GM23338 (cell line): ENCODE data around the gene PDX1. TPM values are rescaled to one million over a fixed set of nuclear protein-coding genes. Genes with fewer than 3 reads are reported as not detected.

Source experiments
- ATAC-seq: fragments of 200-7000 bp; cut with Tn5 transposase; 3 replicates; pipeline ENCODE4 v1.9.1; 2020
- DNase-seq: peaks from one replicate; pipeline ENCODE4 v3.0.0-alpha.2; 2015; ENCODE audit warnings: low spot score
- H2AFZ ChIP-seq: fragments of 200-600 bp; sonication (generic); 2 replicates; pipeline ENCODE4 v1.8.0; 2016; ENCODE audit warnings: antibody characterized with exemption, mild to moderate bottlenecking, moderate library complexity
- H3F3A ChIP-seq: fragments of 200-600 bp; sonication (generic); replicated peaks from 2 replicates; pipeline ENCODE4 v1.8.0; 2017; ENCODE audit warnings: antibody characterized with exemption, mixed run types, low read depth
- H3K27ac ChIP-seq: fragments of 200-600 bp; sonication (generic); 2 replicates; pipeline ENCODE4 v1.6.1; 2016; ENCODE audit warnings: low read depth
- H3K27me3 ChIP-seq: fragments of 200-600 bp; sonication (generic); 2 replicates; pipeline ENCODE4 v1.8.0; 2016; ENCODE audit warnings: mild to moderate bottlenecking, mixed run types, moderate library complexity; ENCODE audit not compliant: insufficient read depth
- H3K36me3 ChIP-seq: fragments of 200-600 bp; sonication (generic); 2 replicates; pipeline ENCODE4 v1.8.0; 2016; ENCODE audit warnings: mild to moderate bottlenecking; ENCODE audit not compliant: insufficient read depth
- H3K4me1 ChIP-seq: fragments of 200-600 bp; sonication (generic); 2 replicates; pipeline ENCODE4 v1.8.0; 2016; ENCODE audit warnings: mild to moderate bottlenecking, moderate library complexity; ENCODE audit not compliant: insufficient read depth
- H3K4me2 ChIP-seq: fragments of 200-600 bp; sonication (generic); 2 replicates; pipeline ENCODE4 v1.7.1; 2017; ENCODE audit warnings: mixed run types
- H3K4me3 ChIP-seq: fragments of 200-600 bp; sonication (generic); 2 replicates; pipeline ENCODE4 v1.6.1; 2016; ENCODE audit warnings: mixed run types
- H3K79me2 ChIP-seq: fragments of 200-600 bp; sonication (generic); replicated peaks from 2 replicates; pipeline ENCODE4 v1.8.0; 2017; ENCODE audit warnings: mild to moderate bottlenecking; ENCODE audit not compliant: insufficient read depth
- H3K9me2 ChIP-seq: fragments of 200-600 bp; sonication (generic); 2 replicates; pipeline ENCODE4 v1.8.0; 2017; ENCODE audit not compliant: insufficient read depth
- H4K20me1 ChIP-seq: fragments of 200-600 bp; sonication (generic); replicated peaks from 2 replicates; pipeline ENCODE4 v1.8.0; 2017; ENCODE audit warnings: mild to moderate bottlenecking; ENCODE audit not compliant: insufficient read depth
- H3K27ac Mint-ChIP-seq: 2 replicates; pipeline ENCODE4 v1.8.0; 2020; ENCODE audit warnings: inconsistent platforms, mild to moderate bottlenecking, moderate library complexity, mixed read lengths
- H3K27me3 Mint-ChIP-seq: 3 replicates; pipeline ENCODE4 v1.8.0; 2022; ENCODE audit warnings: low read depth, mild to moderate bottlenecking, moderate library complexity, mixed read lengths, inconsistent platforms; ENCODE audit not compliant: insufficient read depth, poor library complexity
- H3K36me3 Mint-ChIP-seq: 3 replicates; pipeline ENCODE4 v1.8.0; 2021; ENCODE audit warnings: low read depth, mild to moderate bottlenecking, inconsistent platforms, moderate library complexity, mixed read lengths
- H3K4me1 Mint-ChIP-seq: 3 replicates; pipeline ENCODE4 v1.8.0; 2020; ENCODE audit warnings: mild to moderate bottlenecking, inconsistent platforms, mixed read lengths
- H3K4me3 Mint-ChIP-seq: 3 replicates; pipeline ENCODE4 v1.8.0; 2021; ENCODE audit warnings: moderate library complexity, mild to moderate bottlenecking, inconsistent platforms, mixed read lengths
- H3K9me3 Mint-ChIP-seq: 3 replicates; pipeline ENCODE4 v1.8.0; 2020; ENCODE audit warnings: moderate library complexity, mild to moderate bottlenecking, inconsistent platforms, mixed read lengths
- CREB1 ChIP-seq: fragments of 250-450 bp; sonication (Bioruptor Pico); IDR thresholded peaks from 2 replicates; pipeline ENCODE4 v1.5.0; 2020; ENCODE audit warnings: low read depth, mild to moderate bottlenecking, moderate library complexity
- EZH2 ChIP-seq: fragments of 200-600 bp; sonication (generic); IDR thresholded peaks from one replicate; pipeline ENCODE4 v1.8.0; 2017; ENCODE audit warnings: antibody characterized with exemption, mild to moderate bottlenecking, low read depth; ENCODE audit not compliant: unreplicated experiment
- EZH2phosphoT487 ChIP-seq: fragments of 200-600 bp; sonication (generic); IDR thresholded peaks from one replicate; pipeline ENCODE4 v1.8.1; 2018; ENCODE audit warnings: antibody characterized with exemption; ENCODE audit not compliant: unreplicated experiment
- JUNB ChIP-seq: IDR thresholded peaks from one replicate; pipeline ENCODE4 v1.6.1; 2016; ENCODE audit warnings: antibody characterized with exemption; ENCODE audit not compliant: unreplicated experiment
- NANOG ChIP-seq: IDR thresholded peaks from 2 replicates; pipeline ENCODE4 v1.6.1; 2016; ENCODE audit warnings: antibody characterized with exemption, borderline replicate concordance
- POLR2AphosphoS5 ChIP-seq: IDR thresholded peaks from 2 replicates; pipeline ENCODE4 v1.6.1; 2016; ENCODE audit warnings: antibody characterized with exemption, low read depth
- STAT1 ChIP-seq: IDR thresholded peaks from one replicate; pipeline ENCODE4 v1.6.1; 2016; ENCODE audit warnings: antibody characterized with exemption; ENCODE audit not compliant: unreplicated experiment
- ZNF114 ChIP-seq: fragments of 250-450 bp; sonication (Bioruptor Pico); IDR thresholded peaks from 2 replicates; pipeline ENCODE4 v1.5.0; 2020; ENCODE audit warnings: mild to moderate bottlenecking, moderate library complexity
- ZNF331 ChIP-seq: fragments of 250-450 bp; sonication (Bioruptor Pico); IDR thresholded peaks from 2 replicates; pipeline ENCODE4 v1.5.0; 2020; ENCODE audit warnings: low read depth, mild to moderate bottlenecking, moderate library complexity
- polyA plus RNA-seq: library from polyadenylated mRNA; unstranded; fragments of >200 nt; fragmentation: Nextera tagmentation; extraction: Ambion mirVana; gene quantifications from 2 replicates; pipeline ENCODE4 v1.2.1, GENCODE V29; 2016
- total RNA-seq: library from RNA; depleted of rRNA; stranded (reverse); fragments of >200 nt; shearing (Covaris generic); gene quantifications from 2 replicates; pipeline ENCODE4 v1.2.3, GENCODE V29; 2014
- TF ChIP-seq, protein P1 (sequence below): IDR thresholded peaks from one replicate; pipeline ENCODE4 v1.6.1; 2018; ENCODE audit warnings: antibody characterized with exemption; ENCODE audit not compliant: unreplicated experiment
- TF ChIP-seq, protein P2 (sequence below), 2 experiments: fragments of 200-600 bp in 1 of 2; sonication (generic) in 1 of 2; conservative IDR thresholded peaks; 2 replicates each; pipeline versions ENCODE4 v1.5.1 to v1.6.1; 2016 to 2017; ENCODE audit warnings: antibody characterized with exemption in 2 of 2, low read depth in 2 of 2, mild to moderate bottlenecking in 2 of 2, moderate library complexity in 1 of 2
- TF ChIP-seq, protein P3 (sequence below): IDR thresholded peaks from 2 replicates; pipeline ENCODE4 v1.6.1; 2016; ENCODE audit warnings: antibody characterized with exemption
- TF ChIP-seq, protein P4 (sequence below): fragments of 250-450 bp; sonication (Bioruptor Pico); IDR thresholded peaks from 2 replicates; pipeline ENCODE4 v1.5.0; 2020; ENCODE audit warnings: mild to moderate bottlenecking, moderate library complexity

The PDX1 gene
- total and polyA plus RNA-seq, 2 experiments from 2014 or later: not detected

DNA sequence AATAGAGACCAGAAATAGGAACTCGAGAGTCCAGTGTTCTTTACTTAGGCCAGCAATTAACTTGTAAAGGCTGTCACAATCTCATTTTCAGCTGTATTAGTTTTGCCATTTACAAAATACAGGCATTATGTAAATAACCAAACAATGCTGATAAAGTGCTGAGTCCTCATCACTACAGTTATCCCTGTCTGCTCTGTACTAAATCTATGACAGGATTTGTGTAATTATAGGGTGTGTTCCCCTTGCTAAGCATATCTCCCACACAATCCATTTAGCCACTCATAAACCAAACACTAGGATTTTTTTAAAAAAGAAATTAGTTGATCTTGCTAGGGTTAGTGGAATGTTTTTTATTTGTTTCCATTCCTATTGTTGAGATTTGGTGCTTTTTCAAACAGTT lies 23.2 kb downstream of the PDX1 start:
- Mint-ChIP-seq H3K4me1 (no peaks in the 10 kb centered on the region), H3K27ac (no peak overlapping the region), H3K9me3 (peaks cover 14% of the 10 kb centered on the region), H3K27me3 (peaks cover 8% of the 10 kb centered on the region), H3K4me3 (no peak overlapping the region), H3K36me3 (no peaks in the 10 kb centered on the region)
- Histone ChIP-seq H3K79me2 (no peaks in the 10 kb centered on the region), H2AFZ (no peak overlapping the region), H3K4me2 (no peak overlapping the region), H3K27ac (no peak overlapping the region), H3K4me3 (no peak overlapping the region), H4K20me1 (no peaks in the 10 kb centered on the region), H3K9me2 (no peaks in the 10 kb centered on the region), H3F3A (no peaks in the 10 kb centered on the region), H3K27me3 (peaks cover 25% of the 10 kb centered on the region), H3K4me1 (no peaks in the 10 kb centered on the region), H3K36me3 (no peaks in the 10 kb centered on the region)
- ATAC-seq (no peak), DNase-seq (no peak)
- TF ChIP-seq STAT1 (no peak), POLR2AphosphoS5 (no peak), EZH2phosphoT487 (no peak), CREB1 (no peak), ZNF331 (CRISPR knock-in tag) (no peak), NANOG (no peak), ZNF114 (CRISPR knock-in tag) (no peak), EZH2 (no peak), JUNB (no peak)
- TF ChIP-seq, protein P1, sequence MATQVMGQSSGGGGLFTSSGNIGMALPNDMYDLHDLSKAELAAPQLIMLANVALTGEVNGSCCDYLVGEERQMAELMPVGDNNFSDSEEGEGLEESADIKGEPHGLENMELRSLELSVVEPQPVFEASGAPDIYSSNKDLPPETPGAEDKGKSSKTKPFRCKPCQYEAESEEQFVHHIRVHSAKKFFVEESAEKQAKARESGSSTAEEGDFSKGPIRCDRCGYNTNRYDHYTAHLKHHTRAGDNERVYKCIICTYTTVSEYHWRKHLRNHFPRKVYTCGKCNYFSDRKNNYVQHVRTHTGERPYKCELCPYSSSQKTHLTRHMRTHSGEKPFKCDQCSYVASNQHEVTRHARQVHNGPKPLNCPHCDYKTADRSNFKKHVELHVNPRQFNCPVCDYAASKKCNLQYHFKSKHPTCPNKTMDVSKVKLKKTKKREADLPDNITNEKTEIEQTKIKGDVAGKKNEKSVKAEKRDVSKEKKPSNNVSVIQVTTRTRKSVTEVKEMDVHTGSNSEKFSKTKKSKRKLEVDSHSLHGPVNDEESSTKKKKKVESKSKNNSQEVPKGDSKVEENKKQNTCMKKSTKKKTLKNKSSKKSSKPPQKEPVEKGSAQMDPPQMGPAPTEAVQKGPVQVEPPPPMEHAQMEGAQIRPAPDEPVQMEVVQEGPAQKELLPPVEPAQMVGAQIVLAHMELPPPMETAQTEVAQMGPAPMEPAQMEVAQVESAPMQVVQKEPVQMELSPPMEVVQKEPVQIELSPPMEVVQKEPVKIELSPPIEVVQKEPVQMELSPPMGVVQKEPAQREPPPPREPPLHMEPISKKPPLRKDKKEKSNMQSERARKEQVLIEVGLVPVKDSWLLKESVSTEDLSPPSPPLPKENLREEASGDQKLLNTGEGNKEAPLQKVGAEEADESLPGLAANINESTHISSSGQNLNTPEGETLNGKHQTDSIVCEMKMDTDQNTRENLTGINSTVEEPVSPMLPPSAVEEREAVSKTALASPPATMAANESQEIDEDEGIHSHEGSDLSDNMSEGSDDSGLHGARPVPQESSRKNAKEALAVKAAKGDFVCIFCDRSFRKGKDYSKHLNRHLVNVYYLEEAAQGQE: no peak
- TF ChIP-seq, protein P2, sequence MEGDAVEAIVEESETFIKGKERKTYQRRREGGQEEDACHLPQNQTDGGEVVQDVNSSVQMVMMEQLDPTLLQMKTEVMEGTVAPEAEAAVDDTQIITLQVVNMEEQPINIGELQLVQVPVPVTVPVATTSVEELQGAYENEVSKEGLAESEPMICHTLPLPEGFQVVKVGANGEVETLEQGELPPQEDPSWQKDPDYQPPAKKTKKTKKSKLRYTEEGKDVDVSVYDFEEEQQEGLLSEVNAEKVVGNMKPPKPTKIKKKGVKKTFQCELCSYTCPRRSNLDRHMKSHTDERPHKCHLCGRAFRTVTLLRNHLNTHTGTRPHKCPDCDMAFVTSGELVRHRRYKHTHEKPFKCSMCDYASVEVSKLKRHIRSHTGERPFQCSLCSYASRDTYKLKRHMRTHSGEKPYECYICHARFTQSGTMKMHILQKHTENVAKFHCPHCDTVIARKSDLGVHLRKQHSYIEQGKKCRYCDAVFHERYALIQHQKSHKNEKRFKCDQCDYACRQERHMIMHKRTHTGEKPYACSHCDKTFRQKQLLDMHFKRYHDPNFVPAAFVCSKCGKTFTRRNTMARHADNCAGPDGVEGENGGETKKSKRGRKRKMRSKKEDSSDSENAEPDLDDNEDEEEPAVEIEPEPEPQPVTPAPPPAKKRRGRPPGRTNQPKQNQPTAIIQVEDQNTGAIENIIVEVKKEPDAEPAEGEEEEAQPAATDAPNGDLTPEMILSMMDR (conservative IDR thresholded peaks at IDR 0.05; ENCODE audit: low read depth in 2 of 2): no peak
- TF ChIP-seq, protein P3, sequence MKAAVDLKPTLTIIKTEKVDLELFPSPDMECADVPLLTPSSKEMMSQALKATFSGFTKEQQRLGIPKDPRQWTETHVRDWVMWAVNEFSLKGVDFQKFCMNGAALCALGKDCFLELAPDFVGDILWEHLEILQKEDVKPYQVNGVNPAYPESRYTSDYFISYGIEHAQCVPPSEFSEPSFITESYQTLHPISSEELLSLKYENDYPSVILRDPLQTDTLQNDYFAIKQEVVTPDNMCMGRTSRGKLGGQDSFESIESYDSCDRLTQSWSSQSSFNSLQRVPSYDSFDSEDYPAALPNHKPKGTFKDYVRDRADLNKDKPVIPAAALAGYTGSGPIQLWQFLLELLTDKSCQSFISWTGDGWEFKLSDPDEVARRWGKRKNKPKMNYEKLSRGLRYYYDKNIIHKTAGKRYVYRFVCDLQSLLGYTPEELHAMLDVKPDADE: no peak
- TF ChIP-seq, protein P4, sequence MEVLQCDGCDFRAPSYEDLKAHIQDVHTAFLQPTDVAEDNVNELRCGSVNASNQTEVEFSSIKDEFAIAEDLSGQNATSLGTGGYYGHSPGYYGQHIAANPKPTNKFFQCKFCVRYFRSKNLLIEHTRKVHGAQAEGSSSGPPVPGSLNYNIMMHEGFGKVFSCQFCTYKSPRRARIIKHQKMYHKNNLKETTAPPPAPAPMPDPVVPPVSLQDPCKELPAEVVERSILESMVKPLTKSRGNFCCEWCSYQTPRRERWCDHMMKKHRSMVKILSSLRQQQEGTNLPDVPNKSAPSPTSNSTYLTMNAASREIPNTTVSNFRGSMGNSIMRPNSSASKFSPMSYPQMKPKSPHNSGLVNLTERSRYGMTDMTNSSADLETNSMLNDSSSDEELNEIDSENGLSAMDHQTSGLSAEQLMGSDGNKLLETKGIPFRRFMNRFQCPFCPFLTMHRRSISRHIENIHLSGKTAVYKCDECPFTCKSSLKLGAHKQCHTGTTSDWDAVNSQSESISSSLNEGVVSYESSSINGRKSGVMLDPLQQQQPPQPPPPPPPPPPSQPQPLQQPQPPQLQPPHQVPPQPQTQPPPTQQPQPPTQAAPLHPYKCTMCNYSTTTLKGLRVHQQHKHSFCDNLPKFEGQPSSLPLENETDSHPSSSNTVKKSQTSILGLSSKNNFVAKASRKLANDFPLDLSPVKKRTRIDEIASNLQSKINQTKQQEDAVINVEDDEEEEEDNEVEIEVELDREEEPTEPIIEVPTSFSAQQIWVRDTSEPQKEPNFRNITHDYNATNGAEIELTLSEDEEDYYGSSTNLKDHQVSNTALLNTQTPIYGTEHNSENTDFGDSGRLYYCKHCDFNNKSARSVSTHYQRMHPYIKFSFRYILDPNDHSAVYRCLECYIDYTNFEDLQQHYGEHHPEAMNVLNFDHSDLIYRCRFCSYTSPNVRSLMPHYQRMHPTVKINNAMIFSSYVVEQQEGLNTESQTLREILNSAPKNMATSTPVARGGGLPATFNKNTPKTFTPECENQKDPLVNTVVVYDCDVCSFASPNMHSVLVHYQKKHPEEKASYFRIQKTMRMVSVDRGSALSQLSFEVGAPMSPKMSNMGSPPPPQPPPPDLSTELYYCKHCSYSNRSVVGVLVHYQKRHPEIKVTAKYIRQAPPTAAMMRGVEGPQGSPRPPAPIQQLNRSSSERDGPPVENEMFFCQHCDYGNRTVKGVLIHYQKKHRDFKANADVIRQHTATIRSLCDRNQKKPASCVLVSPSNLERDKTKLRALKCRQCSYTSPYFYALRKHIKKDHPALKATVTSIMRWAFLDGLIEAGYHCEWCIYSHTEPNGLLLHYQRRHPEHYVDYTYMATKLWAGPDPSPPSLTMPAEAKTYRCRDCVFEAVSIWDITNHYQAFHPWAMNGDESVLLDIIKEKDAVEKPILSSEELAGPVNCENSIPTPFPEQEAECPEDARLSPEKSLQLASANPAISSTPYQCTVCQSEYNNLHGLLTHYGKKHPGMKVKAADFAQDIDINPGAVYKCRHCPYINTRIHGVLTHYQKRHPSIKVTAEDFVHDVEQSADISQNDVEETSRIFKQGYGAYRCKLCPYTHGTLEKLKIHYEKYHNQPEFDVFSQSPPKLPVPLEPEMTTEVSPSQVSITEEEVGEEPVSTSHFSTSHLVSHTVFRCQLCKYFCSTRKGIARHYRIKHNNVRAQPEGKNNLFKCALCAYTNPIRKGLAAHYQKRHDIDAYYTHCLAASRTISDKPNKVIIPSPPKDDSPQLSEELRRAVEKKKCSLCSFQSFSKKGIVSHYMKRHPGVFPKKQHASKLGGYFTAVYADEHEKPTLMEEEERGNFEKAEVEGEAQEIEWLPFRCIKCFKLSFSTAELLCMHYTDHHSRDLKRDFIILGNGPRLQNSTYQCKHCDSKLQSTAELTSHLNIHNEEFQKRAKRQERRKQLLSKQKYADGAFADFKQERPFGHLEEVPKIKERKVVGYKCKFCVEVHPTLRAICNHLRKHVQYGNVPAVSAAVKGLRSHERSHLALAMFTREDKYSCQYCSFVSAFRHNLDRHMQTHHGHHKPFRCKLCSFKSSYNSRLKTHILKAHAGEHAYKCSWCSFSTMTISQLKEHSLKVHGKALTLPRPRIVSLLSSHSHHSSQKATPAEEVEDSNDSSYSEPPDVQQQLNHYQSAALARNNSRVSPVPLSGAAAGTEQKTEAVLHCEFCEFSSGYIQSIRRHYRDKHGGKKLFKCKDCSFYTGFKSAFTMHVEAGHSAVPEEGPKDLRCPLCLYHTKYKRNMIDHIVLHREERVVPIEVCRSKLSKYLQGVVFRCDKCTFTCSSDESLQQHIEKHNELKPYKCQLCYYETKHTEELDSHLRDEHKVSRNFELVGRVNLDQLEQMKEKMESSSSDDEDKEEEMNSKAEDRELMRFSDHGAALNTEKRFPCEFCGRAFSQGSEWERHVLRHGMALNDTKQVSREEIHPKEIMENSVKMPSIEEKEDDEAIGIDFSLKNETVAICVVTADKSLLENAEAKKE (CRISPR knock-in tag): no peak
